Activated T-helper 1 cell treated with anti-CD3 and anti-CD28 coated beads, Interleukin-12 subunit alpha, Interleukin-12 subunit beta, Interleukin-2, Interleukin-4 antibody, amounts not matched to agents 30 ng/mL and 10 ng/mL and 1 ng/mL, durations not matched to agents 14 hours and 24 hours and 36 hours (primary cell): Measurements from ENCODE around the gene PLXDC2. TPM values are rescaled to one million over a fixed set of nuclear protein-coding genes. Genes with fewer than 3 reads are reported as not detected.
"Not testable (repeated sequence)": the region's sequence is repeated elsewhere in the genome, so short reads cannot be mapped to it uniquely, and the experiment has no call there.

Source experiments
- DNase-seq: peaks from one replicate; pipeline ENCODE4 v3.0.0; 2021; ENCODE audit warnings: low spot score
- H3K27ac Mint-ChIP-seq: one replicate; pipeline ENCODE4 v1.8.0; 2021; ENCODE audit warnings: mild to moderate bottlenecking, mixed read lengths
- H3K27me3 Mint-ChIP-seq: one replicate; pipeline ENCODE4 v1.8.0; 2022; ENCODE audit warnings: mild to moderate bottlenecking, moderate library complexity, mixed read lengths; ENCODE audit not compliant: insufficient read depth
- H3K36me3 Mint-ChIP-seq: one replicate; pipeline ENCODE4 v1.8.0; 2021; ENCODE audit warnings: low read depth, mixed read lengths
- H3K4me1 Mint-ChIP-seq: one replicate; pipeline ENCODE4 v1.8.0; 2021; ENCODE audit warnings: low read depth, mixed read lengths
- H3K4me3 Mint-ChIP-seq: one replicate; pipeline ENCODE4 v1.8.0; 2021; ENCODE audit warnings: mild to moderate bottlenecking, moderate library complexity, mixed read lengths
- H3K9me3 Mint-ChIP-seq: one replicate; pipeline ENCODE4 v1.8.0; 2021; ENCODE audit warnings: mixed read lengths
- intact Hi-C: fragments of 100-400 bp; cut with micrococcal nuclease; formaldehyde crosslinking; loops from one replicate; pipeline ENCODE4 v1.15.1; 2024
- total RNA-seq: library from RNA; stranded (reverse); gene quantifications from 2 replicates; pipeline ENCODE4 v1.2.3, GENCODE V29; 2022

PLXDC2 gene
- total RNA-seq, 1 donor from 2014 or later, result not detected

DNA sequence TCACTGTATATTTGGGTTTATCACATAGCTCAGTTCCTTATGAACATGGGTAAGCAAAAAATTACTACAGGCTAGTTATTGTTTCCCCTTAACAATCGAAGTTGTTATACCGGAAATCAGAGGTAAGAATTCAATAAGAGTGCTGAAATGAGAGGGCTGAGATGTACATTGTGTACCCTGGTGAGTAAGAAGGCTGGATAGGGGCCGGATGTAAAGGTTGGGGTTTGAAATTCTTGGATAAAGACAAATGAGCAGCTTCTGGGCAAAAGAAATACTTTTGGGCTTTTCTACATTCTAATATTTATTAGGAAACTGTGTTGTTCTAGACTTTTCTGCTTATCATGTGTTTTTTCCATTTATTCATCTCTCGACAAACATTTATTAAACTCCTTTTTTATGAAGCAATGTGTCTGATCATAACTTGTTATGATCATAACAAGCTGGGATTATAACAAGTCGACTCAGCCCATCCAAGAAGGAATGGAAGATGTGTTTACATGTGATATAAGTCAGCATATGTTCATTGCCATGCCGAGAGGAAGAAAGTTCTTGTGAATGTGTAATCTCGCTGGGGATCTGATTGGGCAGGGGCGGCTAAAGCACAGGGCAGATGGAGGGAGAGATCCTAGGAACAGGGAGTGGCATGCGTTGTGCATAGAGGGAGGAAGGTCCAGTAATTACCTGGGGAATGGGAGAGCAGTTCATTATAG is 155.3 kb downstream of the PLXDC2 start:
- Mint-ChIP-seq H3K36me3 (no peaks in the 10 kb centered on the region), H3K4me1 (no peaks in the 10 kb centered on the region), H3K4me3 (no peak overlapping the region), H3K27me3 (no peaks in the 10 kb centered on the region), H3K9me3 (no peaks in the 10 kb centered on the region), H3K27ac (no peak overlapping the region)
- intact Hi-C loops, result no loop called here
- no peak for DNase-seq

DNA sequence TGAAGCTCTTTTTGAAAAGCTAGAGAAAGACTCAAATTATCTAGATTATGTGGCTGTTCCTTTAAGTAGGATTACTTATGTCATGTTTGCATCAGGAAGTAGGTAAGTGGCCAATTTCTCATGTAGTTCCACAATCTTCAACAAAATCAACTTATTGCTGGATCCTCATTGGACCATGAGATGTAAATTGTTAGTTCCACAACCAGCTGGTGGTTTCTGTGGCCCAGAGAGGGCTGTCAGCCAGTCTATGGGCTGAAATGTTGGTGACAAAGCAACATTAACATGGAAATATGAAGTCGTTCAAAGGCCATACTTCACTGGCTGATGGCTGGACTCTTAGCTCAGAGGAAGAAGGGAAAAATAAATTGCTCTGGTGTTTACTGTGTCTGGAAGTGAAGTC is 157.9 kb downstream of the PLXDC2 start:
- Mint-ChIP-seq H3K36me3 (no peaks in the 10 kb centered on the region), H3K4me1 (no peaks in the 10 kb centered on the region), H3K27ac (no peak overlapping the region), H3K4me3 (no peak overlapping the region), H3K9me3 (no peaks in the 10 kb centered on the region), H3K27me3 (no peaks in the 10 kb centered on the region)
- intact Hi-C loops, result no loop called here
- DNase-seq, result no peak

DNA sequence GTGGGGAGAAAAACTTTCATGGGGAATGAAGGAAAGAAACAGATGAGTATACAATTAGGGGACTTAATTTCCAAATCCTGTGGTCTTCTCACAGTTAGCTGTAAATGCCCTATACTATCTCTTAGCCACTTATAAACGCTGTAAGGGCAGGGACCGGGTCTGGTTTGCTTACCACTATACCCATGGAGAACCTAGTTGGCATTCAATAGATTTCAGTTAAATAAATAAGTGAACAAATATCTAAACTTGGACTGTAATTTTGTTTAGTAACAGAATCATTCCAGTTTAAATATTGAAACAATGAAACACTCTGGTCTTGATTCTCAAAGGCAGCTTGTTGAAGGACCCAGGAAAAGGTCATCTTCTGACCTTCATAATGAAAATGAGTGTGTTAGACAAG is 158.3 kb downstream of the PLXDC2 start:
- intact Hi-C loops, result no loop called here
- no peak for DNase-seq
- no peak overlapping the region for H3K4me3 Mint-ChIP-seq
- no peaks in the 10 kb centered on the region for H3K4me1 Mint-ChIP-seq
- H3K27me3 Mint-ChIP-seq, result no peaks in the 10 kb centered on the region
- no peak overlapping the region for H3K27ac Mint-ChIP-seq
- H3K9me3 Mint-ChIP-seq, result no peaks in the 10 kb centered on the region
- no peaks in the 10 kb centered on the region for H3K36me3 Mint-ChIP-seq

GRCh38 chr10:19977097-19977521 is 160.9 kb downstream of the PLXDC2 start:
- Mint-ChIP-seq H3K27me3 (no peaks in the 10 kb centered on the region), H3K27ac (no peak overlapping the region), H3K36me3 (no peaks in the 10 kb centered on the region), H3K4me3 (no peak overlapping the region), H3K9me3 (no peaks in the 10 kb centered on the region), H3K4me1 (no peaks in the 10 kb centered on the region)
- DNase-seq, result no peak
- intact Hi-C loops, result no loop called here

DNA sequence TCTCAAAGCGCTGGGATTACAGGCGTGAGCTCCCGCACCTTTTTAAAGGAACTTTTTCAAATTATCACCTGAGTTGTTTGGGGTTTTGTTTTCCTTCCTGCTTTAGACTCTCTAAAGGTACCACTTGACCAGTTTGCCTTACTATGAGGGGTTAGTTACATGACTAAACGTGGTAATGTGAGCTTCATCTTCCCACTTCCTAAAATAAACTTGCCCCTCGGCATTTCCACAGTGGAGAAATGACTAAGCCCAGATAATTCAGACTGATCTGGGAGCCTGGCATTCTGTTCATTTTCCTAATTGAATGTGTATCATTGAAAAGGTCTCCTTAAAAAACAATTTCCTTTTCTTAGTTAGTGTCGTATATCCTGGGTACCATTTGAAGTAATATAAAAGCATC is 163.4 kb downstream of the PLXDC2 start:
- Mint-ChIP-seq H3K27me3 (no peaks in the 10 kb centered on the region), H3K4me3 (no peak overlapping the region), H3K9me3 (no peaks in the 10 kb centered on the region), H3K27ac (no peak overlapping the region), H3K36me3 (no peaks in the 10 kb centered on the region), H3K4me1 (no peaks in the 10 kb centered on the region)
- DNase-seq, result no peak
- intact Hi-C loops, result no loop called here

- intact Hi-C loops, result no loop called here
- Mint-ChIP-seq H3K27ac (no peak overlapping the region), H3K4me1 (no peaks in the 10 kb centered on the region), H3K36me3 (no peaks in the 10 kb centered on the region), H3K27me3 (no peaks in the 10 kb centered on the region), H3K9me3 (no peaks in the 10 kb centered on the region), H3K4me3 (no peak overlapping the region)
- no peak for DNase-seq
Measured at GRCh38 chr10:19983880-19984565, 167.8 kb downstream of the PLXDC2 start.

DNA sequence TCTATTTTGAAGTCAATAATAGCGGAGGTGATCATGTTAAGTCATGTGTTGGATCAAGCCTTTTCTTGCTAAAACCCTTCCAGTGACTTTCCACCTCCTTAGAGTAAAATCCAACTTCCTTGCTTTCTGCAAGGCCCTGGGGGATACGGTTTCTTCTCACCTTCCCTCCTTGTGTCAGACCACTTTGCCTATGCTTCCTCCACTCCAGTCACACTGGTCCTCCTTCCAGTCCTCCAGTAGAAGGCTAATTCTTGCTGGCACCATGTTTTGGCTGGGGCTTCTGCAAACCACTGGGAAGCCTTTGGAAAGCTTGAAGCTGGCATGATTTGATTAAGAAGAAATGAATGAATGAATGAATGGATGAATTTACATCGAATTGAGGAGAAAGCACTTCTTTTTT is 169.5 kb downstream of the PLXDC2 start:
- Mint-ChIP-seq H3K4me1 (no peaks in the 10 kb centered on the region), H3K27ac (no peak overlapping the region), H3K9me3 (no peaks in the 10 kb centered on the region), H3K36me3 (no peaks in the 10 kb centered on the region), H3K27me3 (no peaks in the 10 kb centered on the region), H3K4me3 (no peak overlapping the region)
- intact Hi-C loops, result no loop called here
- no peak for DNase-seq

- DNase-seq, result no peak
- H3K9me3 Mint-ChIP-seq, result no peaks in the 10 kb centered on the region
Measured at GRCh38 chr10:19986591-19986990, 170.4 kb downstream of the PLXDC2 start.

GRCh38 chr10:19987931-19988330 is 171.7 kb downstream of the PLXDC2 start:
- H3K27me3 Mint-ChIP-seq, result no peaks in the 10 kb centered on the region
- peaks cover 4% of the 10 kb centered on the region for H3K9me3 Mint-ChIP-seq
- no peak overlapping the region for H3K27ac Mint-ChIP-seq
- intact Hi-C loops, result no loop called here
- DNase-seq, result no peak
- no peak overlapping the region for H3K4me3 Mint-ChIP-seq
- H3K4me1 Mint-ChIP-seq, result no peaks in the 10 kb centered on the region
- H3K36me3 Mint-ChIP-seq, result no peaks in the 10 kb centered on the region

More at GRCh38 chr10:19986591-19986990, 170.4 kb downstream of the PLXDC2 start:
- intact Hi-C loops, result no loop called here
- Mint-ChIP-seq H3K4me3 (no peak overlapping the region), H3K27ac (no peak overlapping the region), H3K4me1 (no peaks in the 10 kb centered on the region), H3K27me3 (no peaks in the 10 kb centered on the region), H3K36me3 (no peaks in the 10 kb centered on the region)

- Mint-ChIP-seq H3K36me3 (no peaks in the 10 kb centered on the region), H3K4me3 (no peak overlapping the region), H3K27ac (no peak overlapping the region), H3K9me3 (peaks cover 4% of the 10 kb centered on the region), H3K4me1 (no peaks in the 10 kb centered on the region), H3K27me3 (no peaks in the 10 kb centered on the region)
- no peak for DNase-seq
- intact Hi-C loops, result no loop called here
Measured at GRCh38 chr10:19993714-19994315, 177.6 kb downstream of the PLXDC2 start.

- Mint-ChIP-seq H3K27me3 (no peaks in the 10 kb centered on the region), H3K4me1 (no peaks in the 10 kb centered on the region), H3K27ac (no peak overlapping the region), H3K9me3 (peaks cover 10% of the 10 kb centered on the region), H3K4me3 (no peak overlapping the region), H3K36me3 (no peaks in the 10 kb centered on the region)
- intact Hi-C loops, result no loop called here
- no peak for DNase-seq
Measured at GRCh38 chr10:19998482-19998881, 182.2 kb downstream of the PLXDC2 start.

DNA sequence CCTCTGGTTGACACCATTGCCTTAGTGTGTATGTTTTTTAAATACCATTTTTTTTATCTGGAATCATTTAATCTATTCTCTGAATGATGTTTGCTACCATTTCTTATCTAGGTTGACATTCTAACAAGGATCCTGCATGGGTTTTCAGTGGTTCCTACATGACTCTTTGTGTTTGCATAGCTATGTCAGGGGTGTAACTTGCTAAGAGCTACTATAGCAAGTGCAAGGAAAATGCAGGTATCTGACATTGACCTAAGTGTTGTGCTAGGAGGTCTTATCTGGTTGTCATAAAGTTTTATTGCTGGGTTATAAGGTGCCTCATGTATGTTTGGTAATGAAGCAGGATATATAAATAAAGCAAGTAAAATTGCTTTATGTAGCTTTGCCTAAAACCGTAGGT is 183.2 kb downstream of the PLXDC2 start:
- H3K27me3 Mint-ChIP-seq, result no peaks in the 10 kb centered on the region

GRCh38 chr10:20002026-20002425 is 185.8 kb downstream of the PLXDC2 start:
- H3K27ac Mint-ChIP-seq, DNase-seq, intact Hi-C loops, H3K27me3 Mint-ChIP-seq, H3K4me1 Mint-ChIP-seq, H3K36me3 Mint-ChIP-seq, H3K4me3 Mint-ChIP-seq: not testable (repeated sequence)
- peaks cover 19% of the 10 kb centered on the region for H3K9me3 Mint-ChIP-seq

More for the DNA sequence above, 183.2 kb downstream of the PLXDC2 start:
- H3K36me3 Mint-ChIP-seq, result no peaks in the 10 kb centered on the region
- H3K27ac Mint-ChIP-seq, result no peak overlapping the region
- H3K4me3 Mint-ChIP-seq, result no peak overlapping the region
- peaks cover 10% of the 10 kb centered on the region for H3K9me3 Mint-ChIP-seq
- no peak for DNase-seq
- intact Hi-C loops, result no loop called here
- no peaks in the 10 kb centered on the region for H3K4me1 Mint-ChIP-seq
